ENCODE data around the gene SHISAL1. TPM values are rescaled to one million over a fixed set of nuclear protein-coding genes. Genes with fewer than 3 reads are reported as not detected.
A peak's percentile ranks its signal among the peaks of the same experiment; 100 is the strongest.

The SHISAL1 gene
- total and polyA plus RNA-seq, 10 of the 15 experiments (the other 5 are each of a cell fraction or from before 2014, with no cell fraction given), result not detected

- H3K4me3 ChIP-seq, result no peak overlapping the region
- intact Hi-C loops (cut with micrococcal nuclease; ENCODE audit: unreplicated experiment), result no loop called here
- DNase-seq (ENCODE audit: low read depth, low spot score) (no peak), ATAC-seq (no peak), FAIRE-seq (no peak)
- H4K20me1 ChIP-seq (ENCODE audit: control insufficient read depth, insufficient read depth), result no peaks in the 10 kb centered on the region
- no peak overlapping the region for H3K27ac ChIP-seq (ENCODE audit: control insufficient read depth, insufficient read depth)
- ChIA-PET CTCF (interaction anchor here (1.1 kb wide), 1 partner anchor 318 kb away, joined by 3 read pairs; no protein-coding TSS in a partner anchor), POLR2A (no interaction called here), SMC1A (ENCODE audit: uncharacterized antibody, unreplicated experiment) (no interaction called here), RAD21 (ENCODE audit: unreplicated experiment) (no interaction called here)
- H3K27me3 ChIP-seq (replicated peaks in 1 of 2; ENCODE audit: control insufficient read depth in 2 of 2, insufficient read depth in 2 of 2, low read length in 1 of 2), result peaks cover 0 to 2% of the 10 kb centered on the region in 2 experiments; a peak in 1 of 4 replicates
- no TSS peak for BruUV-seq (replicated peaks)
- H3K79me2 ChIP-seq (ENCODE audit: control insufficient read depth, insufficient read depth, low read length), result no peaks in the 10 kb centered on the region
- H3K9ac ChIP-seq (ENCODE audit: control insufficient read depth, insufficient read depth, low read length), result no peak overlapping the region
- H3K36me3 ChIP-seq (ENCODE audit: control insufficient read depth in 2 of 2, insufficient read depth in 2 of 2, low read length in 1 of 2), result no peaks in the 10 kb centered on the region
- TF ChIP-seq USF2 (IDR thresholded peaks at IDR 0.05; ENCODE audit: borderline replicate concordance, low read depth, low read length) (no peak), CTCF (IDR thresholded peaks at IDR 0.05 in 2 of 3, conservative IDR thresholded peaks at IDR 0.05 in 1 of 3; ENCODE audit: control insufficient read depth in 2 of 3, extremely low read depth in 1 of 3, insufficient read depth in 1 of 3, low read depth in 3 of 3, low read length in 3 of 3) (0 out of 6 replicates have a peak, but pooled peaks of 1 of the 3 experiments have one; percentile 8)
- no peaks in the 10 kb centered on the region for H3K9me3 ChIP-seq (replicated peaks; ENCODE audit: control insufficient read depth, insufficient read depth, low read length)
- in situ Hi-C loops (cut with MboI), result no loop called here
- 24% methylated on average over 10 of the region's 10 CpGs for WGBS (ENCODE audit: insufficient coverage, insufficient replicate concordance, low lambda C conversion rate, missing lambda C conversion rate)
- no peak overlapping the region for H3K4me2 ChIP-seq (ENCODE audit: control insufficient read depth, insufficient read depth)
- H3K4me1 ChIP-seq (ENCODE audit: control insufficient read depth, insufficient read depth, low read length), result no peaks in the 10 kb centered on the region
- no peak overlapping the region for H2AFZ ChIP-seq (ENCODE audit: control insufficient read depth, low read depth, low read length)
These were observed 1.5 kb downstream of the SHISAL1 start for GRCh38 chr22:44311104-44311854.

All from GM12878 (cell line).